PC-9 (cell line): ENCODE measurements around the gene RALGPS1. TPM values are rescaled to one million over a fixed set of nuclear protein-coding genes. Genes with fewer than 3 reads are reported as not detected.

Experiments
- BruUV-seq: library from RNA; stranded (reverse); fragments of 400-500 nt; replicated peaks from 2 replicates; lab custom pipeline; 2021; lab: Mats Ljungman, UMichigan
- CTCF ChIA-PET: fragments of 300-600 bp; sonication (Branson Sonifier 250); formaldehyde crosslinking; loops from one replicate; lab custom pipeline; 2022; ENCODE audit warnings: antibody characterized with exemption; lab: Charles Lee
- POLR2A ChIA-PET: fragments of 300-600 bp; sonication (Branson Sonifier 250); formaldehyde crosslinking; loops from one replicate; lab custom pipeline; 2022; ENCODE audit warnings: antibody characterized with exemption; ENCODE audit not compliant: unreplicated experiment; lab: Charles Lee
- DNase-seq, 2 experiments: peaks; one replicate each; pipeline versions ENCODE4 v3.0.0 to v3.0.0-alpha.2; 2015 to 2022; ENCODE audit warnings: mixed read lengths in 1 of 2
- H2AFZ ChIP-seq: fragments of 200-600 bp; sonication (generic); 2 replicates; pipeline ENCODE4 v1.8.1; 2017; ENCODE audit warnings: antibody characterized with exemption
- H3F3A ChIP-seq: fragments of 200-600 bp; sonication (generic); 2 replicates; pipeline ENCODE4 v1.8.1; 2017; ENCODE audit warnings: antibody characterized with exemption, mild to moderate bottlenecking, low read depth; ENCODE audit not compliant: insufficient read depth
- H3K27ac ChIP-seq: fragments of 200-600 bp; sonication (generic); 2 replicates; pipeline ENCODE4 v1.6.1; 2016; ENCODE audit warnings: mixed run types
- H3K27me3 ChIP-seq: fragments of 200-600 bp; sonication (generic); 2 replicates; pipeline ENCODE4 v1.6.1; 2016; ENCODE audit warnings: low read depth, mixed run types; ENCODE audit not compliant: insufficient read depth
- H3K36me3 ChIP-seq: fragments of 200-600 bp; sonication (generic); 2 replicates; pipeline ENCODE4 v1.6.1; 2016; ENCODE audit warnings: low read depth, mixed run types
- H3K4me1 ChIP-seq: fragments of 200-600 bp; sonication (generic); replicated peaks from 2 replicates; pipeline ENCODE4 v1.6.1; 2016; ENCODE audit warnings: mixed run types; ENCODE audit not compliant: insufficient read depth
- H3K4me2 ChIP-seq: fragments of 200-600 bp; sonication (generic); 2 replicates; pipeline ENCODE4 v1.6.1; 2017; ENCODE audit warnings: mixed run types
- H3K4me3 ChIP-seq: fragments of 200-600 bp; sonication (generic); 2 replicates; pipeline ENCODE4 v1.6.1; 2016; ENCODE audit warnings: mixed run types
- H3K79me2 ChIP-seq: fragments of 200-600 bp; sonication (generic); 2 replicates; pipeline ENCODE4 v1.6.1; 2017; ENCODE audit warnings: low read depth, mixed run types
- H3K9me2 ChIP-seq: fragments of 200-600 bp; sonication (generic); 2 replicates; pipeline ENCODE4 v1.8.1; 2017; ENCODE audit warnings: mild to moderate bottlenecking; ENCODE audit not compliant: insufficient read depth
- H3K9me3 ChIP-seq: fragments of 200-600 bp; sonication (generic); 2 replicates; pipeline ENCODE4 v1.8.1; 2016; ENCODE audit warnings: low read depth; ENCODE audit not compliant: insufficient read depth
- H4K20me1 ChIP-seq: fragments of 200-600 bp; sonication (generic); 2 replicates; pipeline ENCODE4 v1.8.1; 2017; ENCODE audit not compliant: insufficient read depth
- EZH2 ChIP-seq: fragments of 200-600 bp; sonication (generic); IDR thresholded peaks from 2 replicates; pipeline ENCODE4 v1.8.0; 2017; ENCODE audit warnings: antibody characterized with exemption, low read depth
- intact Hi-C: fragments of 100-400 bp; cut with micrococcal nuclease; formaldehyde crosslinking; loops from one replicate; pipeline ENCODE4 v1.10.0; 2022; ENCODE audit not compliant: unreplicated experiment
- total RNA-seq: library from RNA; stranded (reverse); gene quantifications from 2 replicates; pipeline ENCODE4 v1.2.3, GENCODE V29; 2021
- TF ChIP-seq, protein P1 (sequence below): fragments of 200-600 bp; sonication (generic); conservative IDR thresholded peaks from 2 replicates; pipeline ENCODE4 v1.6.1; 2017; ENCODE audit warnings: mixed run types, antibody characterized with exemption, mild to moderate bottlenecking, moderate library complexity

The RALGPS1 gene
- total RNA-seq, 1 experiment from 2014 or later: 23.3 TPM

DNA sequence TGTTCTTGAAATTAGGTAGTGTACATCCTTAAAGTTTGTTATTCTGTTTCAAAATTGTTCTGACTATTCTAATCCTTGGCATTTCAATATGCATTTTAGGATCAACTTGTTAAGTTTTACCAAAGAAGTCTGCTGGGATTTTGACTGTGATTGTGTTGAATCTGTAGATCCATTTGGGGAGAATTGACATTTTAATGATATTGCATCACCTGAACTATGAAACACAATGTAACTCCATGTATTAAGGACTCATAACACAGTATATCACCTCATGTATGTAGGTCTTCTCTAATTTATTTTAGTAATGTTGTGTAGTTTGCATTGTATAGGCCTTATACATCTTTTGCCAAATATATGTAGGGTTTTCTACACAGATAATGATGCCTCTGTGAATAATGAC lies 77.8 kb downstream of the RALGPS1 start:
- Histone ChIP-seq H3K79me2 (no peaks in the 10 kb centered on the region), H3K36me3 (no peaks in the 10 kb centered on the region), H2AFZ (no peak overlapping the region), H3K27me3 (no peaks in the 10 kb centered on the region), H3K4me3 (no peak overlapping the region), H3K9me2 (no peaks in the 10 kb centered on the region), H3K27ac (no peak overlapping the region), H4K20me1 (no peaks in the 10 kb centered on the region), H3F3A (peaks cover 2% of the 10 kb centered on the region; the same call in 1 of the 2 replicates), H3K4me1 (peaks cover 5% of the 10 kb centered on the region), H3K9me3 (peaks cover 12% of the 10 kb centered on the region; the same call in 1 of the 2 replicates), H3K4me2 (no peak overlapping the region)
- TF ChIP-seq, protein P1, sequence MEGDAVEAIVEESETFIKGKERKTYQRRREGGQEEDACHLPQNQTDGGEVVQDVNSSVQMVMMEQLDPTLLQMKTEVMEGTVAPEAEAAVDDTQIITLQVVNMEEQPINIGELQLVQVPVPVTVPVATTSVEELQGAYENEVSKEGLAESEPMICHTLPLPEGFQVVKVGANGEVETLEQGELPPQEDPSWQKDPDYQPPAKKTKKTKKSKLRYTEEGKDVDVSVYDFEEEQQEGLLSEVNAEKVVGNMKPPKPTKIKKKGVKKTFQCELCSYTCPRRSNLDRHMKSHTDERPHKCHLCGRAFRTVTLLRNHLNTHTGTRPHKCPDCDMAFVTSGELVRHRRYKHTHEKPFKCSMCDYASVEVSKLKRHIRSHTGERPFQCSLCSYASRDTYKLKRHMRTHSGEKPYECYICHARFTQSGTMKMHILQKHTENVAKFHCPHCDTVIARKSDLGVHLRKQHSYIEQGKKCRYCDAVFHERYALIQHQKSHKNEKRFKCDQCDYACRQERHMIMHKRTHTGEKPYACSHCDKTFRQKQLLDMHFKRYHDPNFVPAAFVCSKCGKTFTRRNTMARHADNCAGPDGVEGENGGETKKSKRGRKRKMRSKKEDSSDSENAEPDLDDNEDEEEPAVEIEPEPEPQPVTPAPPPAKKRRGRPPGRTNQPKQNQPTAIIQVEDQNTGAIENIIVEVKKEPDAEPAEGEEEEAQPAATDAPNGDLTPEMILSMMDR: no peak
- TF ChIP-seq EZH2: no peak
- DNase-seq: no peak
- BruUV-seq: no TSS peak
- ChIA-PET POLR2A (interaction anchor here (0.6 kb wide), 1 partner anchor 405 kb away, joined by 3 read pairs; no protein-coding TSS in a partner anchor), CTCF (no interaction called here)
- intact Hi-C loops: no loop called here

DNA sequence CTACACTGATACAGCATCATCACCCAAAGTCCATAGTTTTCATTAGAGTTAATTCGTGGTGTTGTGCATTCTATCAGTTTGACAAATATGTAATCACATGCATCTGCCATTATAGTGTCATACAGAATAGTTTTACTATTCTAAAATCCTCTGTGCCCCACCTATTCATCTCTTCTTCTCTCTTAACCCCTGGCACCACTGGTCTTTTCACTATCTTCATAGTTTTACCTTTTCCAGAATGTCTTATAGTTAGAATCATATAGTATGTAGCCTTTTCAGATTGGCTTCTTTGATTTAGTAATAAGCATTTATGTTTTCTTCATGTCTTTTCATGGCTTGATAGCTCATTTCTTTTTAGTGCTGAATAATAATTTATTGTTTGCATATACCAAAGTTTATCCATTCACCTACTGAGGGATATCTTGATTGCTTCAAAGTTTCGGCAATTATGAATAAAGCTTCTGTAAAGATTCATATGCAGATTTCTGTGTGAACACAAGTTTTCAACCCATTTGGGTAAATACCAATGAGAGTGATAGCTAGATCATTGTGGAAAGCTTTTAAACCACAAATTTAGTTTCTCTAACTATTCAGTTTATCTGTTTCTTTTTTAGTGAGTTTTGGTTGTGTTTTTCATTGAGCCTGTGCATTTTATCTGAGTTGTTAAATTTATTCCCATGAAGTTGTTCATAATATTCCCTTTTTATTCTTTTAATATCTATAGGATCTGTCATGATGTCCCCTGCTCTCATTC lies 84.9 kb downstream of the RALGPS1 start:
- TF ChIP-seq, protein P1: no peak
- TF ChIP-seq EZH2: no peak
- H3K4me3 ChIP-seq: no peak overlapping the region
- no peaks in the 10 kb centered on the region for H3K9me3 ChIP-seq
- no peak overlapping the region for H3K4me2 ChIP-seq
- no peaks in the 10 kb centered on the region for H4K20me1 ChIP-seq
- POLR2A ChIA-PET: no interaction called here
- peaks cover 9% of the 10 kb centered on the region for H3F3A ChIP-seq
- BruUV-seq: no TSS peak
- no peaks in the 10 kb centered on the region for H3K27me3 ChIP-seq
- DNase-seq: no peak
- 0 out of 2 replicates have a peak, but pooled peaks cover under 1% of the 10 kb centered on the region for H3K4me1 ChIP-seq
- CTCF ChIA-PET: no interaction called here
- H3K27ac ChIP-seq: no peak overlapping the region
- intact Hi-C loops: no loop called here
- H3K79me2 ChIP-seq: no peaks in the 10 kb centered on the region
- no peaks in the 10 kb centered on the region for H3K36me3 ChIP-seq
- H2AFZ ChIP-seq: no peak overlapping the region
- H3K9me2 ChIP-seq: no peaks in the 10 kb centered on the region

DNA sequence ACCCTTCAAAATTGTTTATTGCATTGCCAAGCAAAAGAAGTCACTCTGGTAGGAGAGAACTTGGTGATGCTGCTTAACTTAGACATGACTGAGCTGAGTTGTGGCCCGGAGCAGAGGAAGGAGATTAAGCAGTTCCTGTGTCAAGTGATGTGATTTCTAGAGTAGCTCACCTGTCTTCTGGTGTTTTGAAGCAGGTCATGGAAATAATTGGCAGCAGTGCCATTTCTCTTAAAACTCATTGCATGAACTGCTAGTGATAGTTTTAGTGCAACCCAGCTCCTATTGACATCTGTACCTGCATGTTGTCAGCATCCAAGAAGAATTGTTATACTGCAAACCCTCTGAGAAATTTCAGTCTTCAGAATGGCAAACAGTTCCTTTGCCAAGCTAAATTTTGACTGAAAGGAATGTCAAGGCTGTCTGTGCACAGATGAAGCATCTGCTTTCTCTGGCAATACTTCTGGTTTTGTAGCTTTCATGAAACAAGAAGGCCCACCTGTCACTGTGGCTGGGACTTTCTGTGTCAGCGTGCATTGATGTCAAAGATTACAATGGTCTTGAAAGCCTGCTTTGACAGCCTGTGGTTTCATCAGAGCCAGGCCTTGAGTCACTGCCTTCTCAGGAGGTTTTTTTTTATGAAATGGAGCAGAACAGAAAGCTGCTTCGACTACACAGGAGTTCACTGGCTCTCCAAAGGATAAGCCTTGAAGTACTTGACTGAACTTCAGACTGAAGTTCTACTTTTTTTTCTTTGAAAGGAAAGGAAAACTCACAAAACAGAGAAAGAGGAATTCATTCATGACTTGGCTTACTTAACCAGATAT lies 90.6 kb downstream of the RALGPS1 start:
- no peaks in the 10 kb centered on the region for H3K9me2 ChIP-seq
- ChIA-PET CTCF (interaction anchor here (0.7 to 1.1 kb wide), 2 partner anchors 19 to 199 kb away, joined by 3 read pairs; no protein-coding TSS in a partner anchor), POLR2A (interaction anchor here (0.6 to 0.7 kb wide), 3 partner anchors 71 to 392 kb away, joined by 4 to 6 read pairs (median 4); partner anchors contain the start of gene SLC2A8)
- H3F3A ChIP-seq: peaks cover 14% of the 10 kb centered on the region
- H3K36me3 ChIP-seq: no peaks in the 10 kb centered on the region
- intact Hi-C loops: no loop called here
- H3K4me1 ChIP-seq: peaks cover 16% of the 10 kb centered on the region
- no peaks in the 10 kb centered on the region for H3K27me3 ChIP-seq
- no peak for TF ChIP-seq EZH2
- TF ChIP-seq, protein P1: no peak
- H4K20me1 ChIP-seq: no peaks in the 10 kb centered on the region
- H3K27ac ChIP-seq: no peak overlapping the region
- H3K4me3 ChIP-seq: no peak overlapping the region
- no peaks in the 10 kb centered on the region for H3K79me2 ChIP-seq
- peak; percentile 41 to 80 for DNase-seq
- no TSS peak for BruUV-seq
- no peaks in the 10 kb centered on the region for H3K9me3 ChIP-seq
- 0 out of 2 replicates have a peak overlapping the region, but pooled peaks have one; percentile 4 for H3K4me2 ChIP-seq
- no peak overlapping the region for H2AFZ ChIP-seq
